ENCODE data around the gene RAB30. TPM values are rescaled to one million over a fixed set of nuclear protein-coding genes. Genes with fewer than 3 reads are reported as not detected.

RAB30 gene
- total RNA-seq, 1 donor from 2014 or later: 7.7 TPM

- Histone ChIP-seq H3K27ac (no peak overlapping the region), H3K36me3 (no peaks in the 10 kb centered on the region), H3K4me1 (peaks cover 0 to 2% of the 10 kb centered on the region in 2 donors), H3K4me3 (no peak overlapping the region), H3K27me3 (no peaks in the 10 kb centered on the region), H3K9me3 (no peaks in the 10 kb centered on the region)
- no peak for DNase-seq (ENCODE audit: low spot score in 2 of 2)
- intact Hi-C loops (cut with DNase I): no loop called here
- TF ChIP-seq CTCF (IDR thresholded peaks at IDR 0.05): no peak
Measured at GRCh38 chr11:83093634-83094033, 21.9 kb upstream of the RAB30 start.

GRCh38 chr11:83092488-83093384 is 21.0 kb upstream of the RAB30 start:
- Histone ChIP-seq H3K27me3 (no peaks in the 10 kb centered on the region), H3K36me3 (no peaks in the 10 kb centered on the region), H3K4me3 (no peak overlapping the region), H3K4me1 (no peaks in the 10 kb centered on the region), H3K9me3 (no peaks in the 10 kb centered on the region), H3K27ac (no peak overlapping the region)
- TF ChIP-seq CTCF (IDR thresholded peaks at IDR 0.05): no peak
- DNase-seq (ENCODE audit: low spot score in 2 of 2): no peak
- intact Hi-C loops (cut with DNase I): no loop called here

- Histone ChIP-seq H3K27me3 (no peaks in the 10 kb centered on the region), H3K36me3 (no peaks in the 10 kb centered on the region), H3K4me3 (no peak overlapping the region), H3K27ac (no peak overlapping the region), H3K4me1 (no peaks in the 10 kb centered on the region), H3K9me3 (no peaks in the 10 kb centered on the region)
- no peak for TF ChIP-seq CTCF (IDR thresholded peaks at IDR 0.05)
- intact Hi-C loops (cut with DNase I): no loop called here
- no peak for DNase-seq (ENCODE audit: low spot score in 2 of 2)
Measured at GRCh38 chr11:83088965-83089364, 17.3 kb upstream of the RAB30 start.

- no peaks in the 10 kb centered on the region for H3K9me3 ChIP-seq
- intact Hi-C loops (cut with DNase I): no loop called here
- TF ChIP-seq CTCF (IDR thresholded peaks at IDR 0.05): no peak
- H3K36me3 ChIP-seq: no peaks in the 10 kb centered on the region
- H3K27me3 ChIP-seq: no peaks in the 10 kb centered on the region
- H3K4me1 ChIP-seq: no peaks in the 10 kb centered on the region
- no peak overlapping the region for H3K4me3 ChIP-seq
- DNase-seq (ENCODE audit: low spot score in 2 of 2): no peak
- no peak overlapping the region for H3K27ac ChIP-seq
Measured at GRCh38 chr11:83087035-83087434, 15.3 kb upstream of the RAB30 start.

- intact Hi-C loops (cut with DNase I): no loop called here
Measured at GRCh38 chr11:83079820-83080219, 8.1 kb upstream of the RAB30 start.

More at GRCh38 chr11:83079820-83080219, 8.1 kb upstream of the RAB30 start:
- Histone ChIP-seq H3K4me1 (no peaks in the 10 kb centered on the region), H3K9me3 (no peaks in the 10 kb centered on the region), H3K4me3 (no peak overlapping the region), H3K36me3 (peaks cover 3 to 11% of the 10 kb centered on the region in 2 donors), H3K27ac (no peak overlapping the region), H3K27me3 (no peaks in the 10 kb centered on the region)
- no peak for DNase-seq (ENCODE audit: low spot score in 2 of 2)
- no peak for TF ChIP-seq CTCF (IDR thresholded peaks at IDR 0.05)

Measured in ascending aorta (tissue), 2 donors.